GM19452 (cell line): Measurements from ENCODE around the gene AFAP1.

Source experiments
- ATAC-seq: cut with Tn5 transposase; IDR thresholded peaks from one replicate; pipeline ENCODE4 v1.9.1; 2021; ENCODE audit not compliant: unreplicated experiment

Gene AFAP1

GRCh38 chr4:7826176-7826908, 113.3 kb downstream of the AFAP1 start:
- no peak for ATAC-seq

GRCh38 chr4:7824218-7824617, 115.4 kb downstream of the AFAP1 start:
- ATAC-seq = no peak

GRCh38 chr4:7823416-7823824, 116.2 kb downstream of the AFAP1 start:
- no peak for ATAC-seq

- no peak for ATAC-seq
Measured at GRCh38 chr4:7822877-7823276, 116.8 kb downstream of the AFAP1 start.

- ATAC-seq = no peak
Measured at GRCh38 chr4:7822137-7822505, 117.5 kb downstream of the AFAP1 start.

GRCh38 chr4:7821245-7822136, 118.2 kb downstream of the AFAP1 start:
- ATAC-seq = no peak

GRCh38 chr4:7820031-7820818, 119.4 kb downstream of the AFAP1 start:
- ATAC-seq = no peak

GRCh38 chr4:7819446-7819845, 120.2 kb downstream of the AFAP1 start:
- no peak for ATAC-seq

- no peak for ATAC-seq
Measured at GRCh38 chr4:7818399-7818911, 121.2 kb downstream of the AFAP1 start.

- ATAC-seq = no peak
Measured at GRCh38 chr4:7817877-7818398, 121.7 kb downstream of the AFAP1 start.

- ATAC-seq = no peak
Measured at GRCh38 chr4:7816771-7817170, 122.9 kb downstream of the AFAP1 start.

GRCh38 chr4:7815981-7816380, 123.7 kb downstream of the AFAP1 start:
- no peak for ATAC-seq

GRCh38 chr4:7815562-7815961, 124.1 kb downstream of the AFAP1 start:
- no peak for ATAC-seq

- no peak for ATAC-seq
Measured at GRCh38 chr4:7814451-7814850, 125.2 kb downstream of the AFAP1 start.

- no peak for ATAC-seq
Measured at GRCh38 chr4:7813674-7814073, 126.0 kb downstream of the AFAP1 start.

- ATAC-seq = no peak
Measured at GRCh38 chr4:7812921-7813320, 126.7 kb downstream of the AFAP1 start.

- no peak for ATAC-seq
Measured at GRCh38 chr4:7812231-7812857, 127.3 kb downstream of the AFAP1 start.

GRCh38 chr4:7811536-7812191, 128.0 kb downstream of the AFAP1 start:
- ATAC-seq = no peak

- ATAC-seq = no peak
Measured at GRCh38 chr4:7810783-7811535, 128.7 kb downstream of the AFAP1 start.
